ENCODE measurements around the gene ENPP6. TPM values are rescaled to one million over a fixed set of nuclear protein-coding genes. Genes with fewer than 3 reads are reported as not detected.

Gene ENPP6
- total and polyA plus RNA-seq, 2 donors (not counting 3 experiments of a cell fraction or from before 2014, with no cell fraction given): not detected

DNA sequence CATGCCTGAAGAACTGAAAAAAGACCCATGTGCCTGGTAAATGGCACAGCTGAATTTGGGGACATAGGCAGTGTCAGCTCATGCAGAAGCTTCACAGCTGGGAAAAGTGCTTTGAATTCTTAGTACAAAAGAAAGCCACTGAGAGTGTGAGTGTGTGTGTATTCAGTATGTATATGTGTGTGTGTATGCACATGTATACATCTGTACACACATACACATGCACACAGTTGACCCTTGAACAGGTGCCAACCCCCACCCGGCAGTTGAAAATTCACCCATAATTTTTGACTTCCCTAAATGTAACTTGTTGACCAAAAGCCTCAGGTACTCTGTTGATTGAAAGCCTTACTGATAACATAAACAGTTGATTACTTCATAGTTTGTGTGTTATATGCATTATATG lies 49.5 kb upstream of the ENPP6 start:
- no TSS peak for BruUV-seq (replicated peaks)
- Histone ChIP-seq H3K36me3 (ENCODE audit: control insufficient read depth in 2 of 2, extremely low read depth in 1 of 2, insufficient read depth in 2 of 2, low read length in 2 of 2) (no peaks in the 10 kb centered on the region), H3K79me2 (ENCODE audit: control insufficient read depth, insufficient read depth, low read length) (no peaks in the 10 kb centered on the region), H3K27ac (ENCODE audit: insufficient read depth, low read depth, low read length) (no peak overlapping the region), H3K9ac (replicated peaks; ENCODE audit: extremely low read depth, insufficient read depth, low read length) (no peak overlapping the region), H2AFZ (ENCODE audit: low read depth, low read length) (no peak overlapping the region), H3K27me3 (ENCODE audit: control insufficient read depth in 2 of 2, insufficient read depth in 2 of 2, low read length in 2 of 2) (no peaks in the 10 kb centered on the region), H3K4me1 (ENCODE audit: control insufficient read depth, extremely low read depth, insufficient read depth, low read length) (peaks cover 23% of the 10 kb centered on the region), H3K4me2 (ENCODE audit: insufficient read depth, low read length) (no peak overlapping the region), H4K20me1 (replicated peaks; ENCODE audit: control insufficient read depth, extremely low read depth, insufficient read depth, low read length) (no peaks in the 10 kb centered on the region), H3K9me1 (replicated peaks; ENCODE audit: control insufficient read depth, extremely low read depth, insufficient read depth, low read length) (no peaks in the 10 kb centered on the region), H3K4me3 (replicated peaks in 1 of 3; ENCODE audit: insufficient read depth in 1 of 3, low read depth in 1 of 3, low read length in 3 of 3) (no peak overlapping the region), H3K9me3 (replicated peaks; ENCODE audit: control insufficient read depth, insufficient read depth, low read length) (no peaks in the 10 kb centered on the region)
- ChIA-PET CTCF (interaction anchor here (1.5 to 3.5 kb wide), 2 partner anchors 20 to 270 kb away, joined by 9 to 81 read pairs; no protein-coding TSS in a partner anchor), POLR2A (interaction anchor here (0.5 kb wide), 1 partner anchor 207 kb away, joined by 3 read pairs; the partner anchor contains the start of gene IRF2)
- intact Hi-C loops (cut with micrococcal nuclease): loop anchor here (5.0 kb wide), 1 partner anchor 740 kb away; no protein-coding TSS in a partner anchor
- TF ChIP-seq, protein P1, sequence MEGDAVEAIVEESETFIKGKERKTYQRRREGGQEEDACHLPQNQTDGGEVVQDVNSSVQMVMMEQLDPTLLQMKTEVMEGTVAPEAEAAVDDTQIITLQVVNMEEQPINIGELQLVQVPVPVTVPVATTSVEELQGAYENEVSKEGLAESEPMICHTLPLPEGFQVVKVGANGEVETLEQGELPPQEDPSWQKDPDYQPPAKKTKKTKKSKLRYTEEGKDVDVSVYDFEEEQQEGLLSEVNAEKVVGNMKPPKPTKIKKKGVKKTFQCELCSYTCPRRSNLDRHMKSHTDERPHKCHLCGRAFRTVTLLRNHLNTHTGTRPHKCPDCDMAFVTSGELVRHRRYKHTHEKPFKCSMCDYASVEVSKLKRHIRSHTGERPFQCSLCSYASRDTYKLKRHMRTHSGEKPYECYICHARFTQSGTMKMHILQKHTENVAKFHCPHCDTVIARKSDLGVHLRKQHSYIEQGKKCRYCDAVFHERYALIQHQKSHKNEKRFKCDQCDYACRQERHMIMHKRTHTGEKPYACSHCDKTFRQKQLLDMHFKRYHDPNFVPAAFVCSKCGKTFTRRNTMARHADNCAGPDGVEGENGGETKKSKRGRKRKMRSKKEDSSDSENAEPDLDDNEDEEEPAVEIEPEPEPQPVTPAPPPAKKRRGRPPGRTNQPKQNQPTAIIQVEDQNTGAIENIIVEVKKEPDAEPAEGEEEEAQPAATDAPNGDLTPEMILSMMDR (IDR thresholded peaks at IDR 0.05; ENCODE audit: extremely low read depth in 1 of 2, insufficient read depth in 1 of 2, low read depth in 1 of 2, low read length in 2 of 2): no peak
- no peak for TF ChIP-seq EZH2 (IDR thresholded peaks at IDR 0.05; ENCODE audit: borderline replicate concordance, low read depth, low read length, severe bottlenecking)
- TF ChIP-seq, protein P2, sequence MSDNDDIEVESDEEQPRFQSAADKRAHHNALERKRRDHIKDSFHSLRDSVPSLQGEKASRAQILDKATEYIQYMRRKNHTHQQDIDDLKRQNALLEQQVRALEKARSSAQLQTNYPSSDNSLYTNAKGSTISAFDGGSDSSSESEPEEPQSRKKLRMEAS (IDR thresholded peaks at IDR 0.05; ENCODE audit: insufficient read depth, insufficient read length): no peak
- TF ChIP-seq MYC (IDR thresholded peaks at IDR 0.05; ENCODE audit: low read depth, low read length): no peak
- dilution Hi-C loops (cut with MboI; ENCODE audit: extremely low pct_ligation_motif_present, low sequenced_read_pairs): no loop called here
- no peak for DNase-seq (ENCODE audit: low read depth, low spot score)
- FAIRE-seq: no peak

All from endothelial cell of umbilical vein (primary cell).